Spinal cord (tissue), 10 donors: ENCODE data around the gene MPST. TPM values are rescaled to one million over a fixed set of nuclear protein-coding genes. Genes with fewer than 3 reads are reported as not detected.

ENCODE experiments used
- DNase-seq, 6 donors: peaks; one replicate each; pipeline versions ENCODE4 v3.0.0 to v3.0.0-alpha.2; 2013 to 2015; ENCODE audit warnings: low spot score in 6 of 6, low read depth in 4 of 6
- H3K27ac ChIP-seq: one replicate; pipeline ENCODE4 v1.5.1; 2013; ENCODE audit warnings: low read depth, low read length, control low read depth
- H3K27me3 ChIP-seq: one replicate; pipeline ENCODE4 v1.6.1; 2013; ENCODE audit warnings: low read length; ENCODE audit not compliant: control insufficient read depth, insufficient read depth
- H3K36me3 ChIP-seq: one replicate; pipeline ENCODE4 v1.6.1; 2013; ENCODE audit warnings: low read length; ENCODE audit not compliant: control insufficient read depth, insufficient read depth
- H3K4me1 ChIP-seq: one replicate; pipeline ENCODE4 v1.6.1; 2013; ENCODE audit warnings: low read length; ENCODE audit not compliant: control insufficient read depth, insufficient read depth
- H3K4me3 ChIP-seq: one replicate; pipeline ENCODE4 v1.5.1; 2013; ENCODE audit warnings: low read depth, low read length, control low read depth
- H3K9me3 ChIP-seq: one replicate; pipeline ENCODE4 v1.6.1; 2013; ENCODE audit warnings: low read length; ENCODE audit not compliant: control insufficient read depth, insufficient read depth
- WGBS: methylation state at CpG from one replicate; pipeline ENCODE4 v1.1.5; 2013; ENCODE audit warnings: missing lambda C conversion rate; ENCODE audit not compliant: insufficient coverage; 5-methylcytosine and 5-hydroxymethylcytosine counted together
- polyA plus RNA-seq, 2 donors: library from polyadenylated mRNA; unstranded; fragments of 120-200 nt; gene quantifications; one replicate each; pipeline ENCODE4 v1.2.1, GENCODE V29; 2013; ENCODE audit not compliant: insufficient read length in 2 of 2
- total RNA-seq, 2 donors: library from RNA; depleted of rRNA in 1 of 2; stranded (reverse); fragments of 120-200 nt in 1 of 2; fragments of >200 nt in 1 of 2; gene quantifications; one replicate each; pipeline versions ENCODE4 v1.2.3 to v1.2.4, GENCODE V29; 2013 to 2014
- donor health status: healthy.

Gene MPST
- total and polyA plus RNA-seq, 4 donors, result 20.1 to 65.1 (median 47.5) TPM

DNA sequence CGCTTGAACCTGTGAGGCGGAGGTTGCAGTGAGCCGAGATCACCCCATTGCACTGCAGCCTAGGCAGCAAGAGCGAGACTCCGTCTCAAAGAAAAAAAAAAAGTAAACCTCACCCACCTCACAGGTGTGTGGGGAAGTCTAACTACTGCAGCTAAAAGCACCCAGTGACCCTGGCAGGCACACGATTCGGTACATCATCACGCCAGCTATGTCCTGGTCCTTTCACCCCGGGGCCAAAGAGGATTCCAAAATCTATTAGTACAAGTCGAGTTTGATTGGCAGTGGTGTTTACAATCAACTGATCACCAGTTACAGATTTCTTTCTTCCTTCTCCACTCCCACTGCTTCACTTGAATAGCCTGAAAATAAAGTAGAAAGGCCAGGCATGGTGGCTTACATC lies 6.6 kb upstream of the MPST start:
- H3K27ac ChIP-seq, result no peak overlapping the region
- peaks cover 13% of the 10 kb centered on the region for H3K36me3 ChIP-seq
- peaks cover 40% of the 10 kb centered on the region for H3K4me1 ChIP-seq
- H3K4me3 ChIP-seq, result no peak overlapping the region
- no peaks in the 10 kb centered on the region for H3K9me3 ChIP-seq
- WGBS, result 84% methylated on average over 5 of the region's 10 CpGs
- H3K27me3 ChIP-seq, result no peaks in the 10 kb centered on the region
- no peak for DNase-seq

DNA sequence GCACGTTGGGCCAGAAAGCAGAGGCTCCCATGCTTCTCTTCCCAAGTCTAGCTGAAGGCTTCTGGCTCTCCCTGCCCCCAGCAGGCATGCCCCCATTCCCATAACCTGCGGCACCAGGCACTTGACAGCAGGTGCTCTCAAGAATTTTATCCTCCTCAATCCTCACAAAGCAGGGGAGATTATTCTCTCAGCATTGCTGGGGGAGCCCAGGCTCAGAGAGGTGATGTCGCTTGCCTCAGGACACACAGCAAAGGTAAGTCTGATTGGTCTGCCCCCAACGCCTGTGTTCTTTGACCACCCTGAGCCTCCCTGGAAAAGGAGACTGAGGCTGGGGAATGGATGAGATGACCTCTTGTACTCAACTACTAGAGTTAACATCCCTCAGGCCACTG lies 5.1 kb upstream of the MPST start:
- H3K4me3 ChIP-seq, result no peak overlapping the region
- peaks cover 51% of the 10 kb centered on the region for H3K4me1 ChIP-seq
- H3K27me3 ChIP-seq, result no peaks in the 10 kb centered on the region
- WGBS, result 50% methylated on average over 2 of the region's 4 CpGs
- H3K9me3 ChIP-seq, result no peaks in the 10 kb centered on the region
- H3K27ac ChIP-seq, result no peak overlapping the region
- DNase-seq, result no peak
- H3K36me3 ChIP-seq, result peaks cover 19% of the 10 kb centered on the region

DNA sequence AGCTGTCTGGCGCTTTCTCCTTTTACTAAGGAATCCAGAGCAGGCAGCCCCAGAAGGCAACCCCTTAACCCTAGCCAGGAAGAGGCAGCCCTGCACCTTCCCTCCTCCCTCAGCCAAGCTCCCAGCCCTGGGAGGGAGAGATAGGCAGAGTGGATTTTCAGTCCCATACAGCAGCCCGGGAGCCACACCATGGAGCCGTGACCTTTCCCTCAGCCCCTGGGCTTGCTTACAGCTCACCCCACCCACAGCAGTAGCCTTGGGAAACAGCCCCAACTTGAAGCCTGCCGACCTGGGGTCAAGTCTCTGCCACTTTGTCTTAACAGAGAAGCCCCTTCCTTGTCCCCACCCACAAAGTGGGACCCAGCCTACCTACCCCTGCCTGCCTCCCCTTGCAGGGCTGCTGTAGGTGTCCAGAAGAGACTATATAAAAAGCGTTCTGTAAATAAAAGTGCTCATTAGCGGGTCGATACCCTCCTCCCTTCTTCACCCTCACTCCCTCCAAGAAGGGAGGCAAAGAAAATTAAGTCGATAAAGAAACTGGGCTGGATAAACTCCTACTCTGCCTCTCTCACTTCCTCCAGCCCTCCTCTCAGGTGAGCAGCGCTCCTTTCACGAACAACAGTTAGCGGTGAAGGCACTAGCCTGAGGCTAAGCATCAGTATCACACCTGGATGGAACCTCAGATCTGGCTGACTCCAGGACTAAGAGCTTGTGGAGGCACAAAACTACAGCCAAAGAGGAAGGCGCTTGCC lies 4.5 kb upstream of the MPST start:
- 84% methylated on average over 10 of the region's 12 CpGs for WGBS
- no peaks in the 10 kb centered on the region for H3K27me3 ChIP-seq
- H3K27ac ChIP-seq, result no peak overlapping the region
- DNase-seq, result no peak
- H3K4me1 ChIP-seq, result peaks cover 51% of the 10 kb centered on the region
- no peak overlapping the region for H3K4me3 ChIP-seq
- H3K9me3 ChIP-seq, result no peaks in the 10 kb centered on the region
- peaks cover 19% of the 10 kb centered on the region for H3K36me3 ChIP-seq

DNA sequence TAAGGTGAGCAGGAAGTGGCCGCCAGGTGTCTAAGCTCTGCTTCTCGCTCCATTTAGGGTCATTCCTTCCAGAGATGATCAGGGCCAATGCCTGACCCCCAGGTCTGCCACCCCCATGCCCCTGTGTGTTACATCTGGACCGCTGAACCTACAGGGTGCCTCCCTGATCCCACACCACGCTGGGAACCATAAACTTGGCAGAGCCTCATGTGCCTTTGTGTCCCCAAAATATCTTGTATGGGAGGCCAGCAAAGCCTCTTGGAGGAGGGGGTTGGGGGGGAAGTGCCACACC lies 4.0 kb upstream of the MPST start:
- no peak for DNase-seq
- Histone ChIP-seq H3K27me3 (no peaks in the 10 kb centered on the region), H3K4me3 (no peak overlapping the region), H3K4me1 (peaks cover 55% of the 10 kb centered on the region), H3K9me3 (no peaks in the 10 kb centered on the region), H3K27ac (no peak overlapping the region), H3K36me3 (peaks cover 16% of the 10 kb centered on the region)
- 98% methylated on average over 3 of the region's 4 CpGs for WGBS

DNA sequence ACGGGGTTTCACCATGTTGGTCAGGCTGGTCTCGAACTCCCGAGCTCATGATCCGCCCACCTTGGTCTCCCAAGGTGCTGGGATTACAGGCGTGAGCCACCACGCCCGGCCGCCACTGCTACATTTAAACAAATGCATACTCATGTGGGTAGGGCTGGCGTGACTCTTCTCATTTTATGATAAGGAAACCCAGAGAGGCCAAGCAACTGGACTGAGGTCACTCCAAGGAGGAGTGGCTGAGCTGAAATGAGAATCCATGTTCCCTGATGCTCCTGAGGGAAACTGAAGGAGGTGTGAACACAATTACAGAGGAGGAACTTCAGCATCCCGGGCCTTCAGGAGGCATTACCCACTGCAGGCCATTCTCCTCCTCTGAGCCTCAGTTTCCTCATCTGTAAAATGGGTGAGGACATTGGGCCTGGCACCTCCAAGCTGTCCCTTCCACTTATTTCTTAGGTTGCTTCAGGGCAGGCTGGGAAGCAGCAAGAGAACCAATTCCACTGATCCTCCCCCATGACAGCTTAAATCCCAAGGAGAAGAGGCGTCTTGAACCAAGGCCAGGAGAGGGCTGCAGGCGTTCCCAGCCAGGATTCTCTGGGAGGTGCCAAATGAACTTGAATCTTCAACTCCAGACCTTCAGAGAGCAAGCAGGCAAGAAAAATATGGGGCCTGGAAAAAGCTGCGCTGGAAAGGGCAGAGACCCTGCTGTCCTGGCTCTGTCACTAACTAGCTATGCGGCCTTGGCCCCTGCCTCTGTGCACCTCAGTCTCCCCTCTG lies 3.2 kb upstream of the MPST start:
- H3K4me1 ChIP-seq, result peaks cover 63% of the 10 kb centered on the region
- no peak for DNase-seq
- H3K27me3 ChIP-seq, result no peaks in the 10 kb centered on the region
- WGBS, result 90% methylated on average over 10 of the region's 14 CpGs
- H3K36me3 ChIP-seq, result peaks cover 12% of the 10 kb centered on the region
- no peak overlapping the region for H3K4me3 ChIP-seq
- no peaks in the 10 kb centered on the region for H3K9me3 ChIP-seq
- H3K27ac ChIP-seq, result no peak overlapping the region

DNA sequence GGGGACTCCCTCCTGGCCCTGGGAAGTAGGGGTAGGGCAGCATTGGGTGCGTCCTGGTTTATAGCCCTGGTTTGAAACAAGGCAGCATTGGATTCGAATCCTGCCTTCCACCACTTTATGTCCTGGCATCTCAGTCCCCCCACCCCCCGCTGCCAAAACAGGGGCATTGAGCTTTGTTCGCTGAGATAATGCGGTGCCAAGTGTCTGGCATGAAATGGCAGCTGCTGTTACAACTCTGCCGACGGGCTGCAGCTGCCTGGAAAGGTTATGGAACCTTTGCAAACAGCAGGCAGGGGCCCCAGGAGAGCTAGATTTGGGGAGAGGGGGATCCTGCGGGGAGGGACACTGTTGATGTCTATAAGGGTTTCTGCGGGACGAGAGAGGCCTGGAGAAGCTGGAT lies 2.2 kb upstream of the MPST start:
- no peaks in the 10 kb centered on the region for H3K27me3 ChIP-seq
- 65% methylated on average over 9 of the region's 10 CpGs for WGBS
- H3K27ac ChIP-seq, result no peak overlapping the region
- no peaks in the 10 kb centered on the region for H3K9me3 ChIP-seq
- no peak for DNase-seq
- peaks cover 64% of the 10 kb centered on the region for H3K4me1 ChIP-seq
- H3K4me3 ChIP-seq, result no peak overlapping the region
- peaks cover 12% of the 10 kb centered on the region for H3K36me3 ChIP-seq

DNA sequence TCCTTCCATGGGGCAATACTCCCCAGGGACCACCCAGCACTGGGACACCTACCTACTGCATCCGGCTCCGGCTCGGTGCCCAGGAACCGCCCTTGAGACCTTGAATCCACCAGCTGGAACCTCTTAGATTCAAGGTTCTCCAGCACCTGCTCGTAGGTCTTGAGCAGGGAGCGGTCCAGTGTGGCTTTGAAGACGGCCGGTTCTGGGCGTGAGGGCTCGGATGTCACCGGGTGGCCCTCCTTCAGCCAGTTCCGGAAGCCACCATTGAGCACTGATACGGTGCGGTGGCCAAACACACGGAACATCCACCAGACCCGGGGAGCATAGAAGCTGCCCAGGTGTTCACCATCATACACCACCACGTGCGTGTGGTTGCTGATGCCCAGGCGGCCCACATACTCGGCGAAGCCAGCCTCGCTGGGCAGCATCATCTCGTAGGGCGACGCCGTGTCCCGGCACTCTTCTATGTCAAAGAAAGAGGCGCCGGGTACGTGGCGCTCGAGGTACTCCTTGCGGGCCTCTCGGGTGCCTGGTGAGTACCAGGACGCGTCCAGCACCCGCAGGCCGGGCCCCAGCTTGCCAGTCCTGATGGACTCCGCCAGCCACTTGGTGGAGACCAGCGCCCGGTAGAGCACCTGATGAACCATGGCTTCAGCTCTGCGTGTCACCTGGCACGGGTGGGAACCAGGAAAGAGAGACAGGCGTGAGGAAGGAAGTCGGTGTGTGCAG lies 1.3 kb upstream of the MPST start:
- H3K27ac ChIP-seq, result peak overlapping the region; percentile 15
- H3K36me3 ChIP-seq, result peaks cover 12% of the 10 kb centered on the region
- peak overlapping the region; percentile 62 for H3K4me3 ChIP-seq
- H3K27me3 ChIP-seq, result no peaks in the 10 kb centered on the region
- no peak for DNase-seq
- H3K4me1 ChIP-seq, result peaks cover 67% of the 10 kb centered on the region
- no peaks in the 10 kb centered on the region for H3K9me3 ChIP-seq
- WGBS, result 64% methylated on average over 45 of the region's 45 CpGs

DNA sequence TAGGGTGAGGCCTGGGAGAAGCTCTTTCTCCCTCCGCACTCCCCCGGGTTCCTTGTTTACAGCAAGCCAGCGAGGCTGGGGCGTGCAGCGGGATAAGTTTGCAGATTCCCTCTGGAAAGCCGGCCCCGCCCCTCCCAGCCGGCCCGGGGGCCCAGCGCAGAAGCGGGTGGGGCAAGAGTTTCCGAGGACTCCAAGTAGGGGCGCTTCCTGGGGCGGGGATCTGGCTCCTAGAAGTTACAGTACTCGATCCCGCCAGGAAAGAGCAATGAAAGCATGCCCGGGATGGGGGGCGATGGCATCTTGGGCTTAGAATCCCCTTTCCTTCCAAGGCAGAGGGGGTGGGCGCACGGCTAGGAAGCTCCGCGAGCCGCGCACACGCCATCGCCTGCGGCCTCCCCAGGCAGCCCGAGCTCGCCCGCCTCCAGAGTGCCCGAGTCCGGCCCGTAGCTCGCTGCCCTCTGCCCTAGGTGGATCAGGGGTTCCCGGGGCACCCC lies 680 bp upstream of the MPST start:
- H3K9me3 ChIP-seq, result no peaks in the 10 kb centered on the region
- DNase-seq, result peak in 3 of 6 donors; percentile 21 to 70 (median 39)
- WGBS, result under 1% methylated on average over 35 of the region's 35 CpGs

DNA sequence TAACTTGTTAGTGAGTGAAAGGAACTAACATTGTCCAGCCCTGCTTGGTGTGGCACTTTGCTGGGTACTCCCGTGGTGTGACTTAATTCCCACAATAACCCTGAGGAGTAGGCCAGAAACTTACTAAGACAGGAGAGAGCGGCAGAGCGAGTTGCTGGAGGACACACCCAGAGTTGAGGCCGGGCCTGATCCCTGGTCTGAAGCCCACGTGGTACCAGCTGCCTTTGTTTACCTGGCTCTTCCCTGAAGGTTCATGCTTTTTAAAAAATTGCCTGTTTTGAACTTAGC lies 594 bp downstream of the MPST start:
- peaks cover 59% of the 10 kb centered on the region for H3K4me1 ChIP-seq
- peak in 2 of 6 donors; percentile 23 to 48 for DNase-seq
- peak overlapping the region; percentile 79 for H3K4me3 ChIP-seq
- WGBS, result 2% methylated on average over 5 of the region's 5 CpGs
- H3K27me3 ChIP-seq, result no peaks in the 10 kb centered on the region
- H3K36me3 ChIP-seq, result peaks cover 28% of the 10 kb centered on the region
- peak overlapping the region; percentile 67 for H3K27ac ChIP-seq
- H3K9me3 ChIP-seq, result no peaks in the 10 kb centered on the region

More for the DNA sequence above, 680 bp upstream of the MPST start:
- Histone ChIP-seq H3K4me3 (peak overlapping the region; percentile 62), H3K27ac (peak overlapping the region; percentile 57), H3K4me1 (peaks cover 67% of the 10 kb centered on the region), H3K36me3 (peaks cover 15% of the 10 kb centered on the region), H3K27me3 (no peaks in the 10 kb centered on the region)
